HCT116 (cell line): ENCODE data around the gene FAM98A. TPM values are rescaled to one million over a fixed set of nuclear protein-coding genes. Genes with fewer than 3 reads are reported as not detected.

Experiments
- ATAC-seq: fragments of 200-7000 bp; cut with Tn5 transposase; 2 replicates; pipeline ENCODE4 v1.9.1; 2020; ENCODE audit warnings: mild to moderate bottlenecking, moderate library complexity
- BruUV-seq: library from RNA; stranded (reverse); fragments of 400-500 nt; replicated peaks from 2 replicates; lab custom pipeline; 2021; lab: Mats Ljungman, UMichigan
- CTCF ChIA-PET: fragments of 300-600 bp; sonication (Branson Sonifier 250); formaldehyde crosslinking; loops from one replicate; lab custom pipeline; 2021; ENCODE audit warnings: antibody characterized with exemption; lab: Charles Lee
- POLR2A ChIA-PET: fragments of 300-600, 350-600 bp; sonication (Branson Sonifier 250); formaldehyde crosslinking; loops from one replicate; lab custom pipeline; 2021; ENCODE audit warnings: antibody characterized with exemption; lab: Charles Lee
- RAD21 ChIA-PET, 2 experiments: fragments of 300-600 bp; sonication (Branson Sonifier 250); formaldehyde crosslinking; loops; one replicate each; lab custom pipeline; 2023; ENCODE audit warnings: low total read pairs in 2 of 2; ENCODE audit not compliant: uncharacterized antibody in 2 of 2, unreplicated experiment in 2 of 2, low non-redundant PET in 1 of 2; lab: Charles Lee
- DNase-seq: peaks from one replicate; pipeline ENCODE4 v3.0.0-alpha.2; 2010; ENCODE audit warnings: low read depth, low spot score
- H2AFZ ChIP-seq: fragments of 200-600 bp; shearing (Covaris generic), sonication (generic); 2 replicates; pipeline ENCODE4 v1.6.1; 2017; ENCODE audit warnings: low read depth, mixed run types, mixed read lengths, antibody characterized with exemption, low read length; ENCODE audit not compliant: poor library complexity, severe bottlenecking
- H3K27ac ChIP-seq: 2 replicates; pipeline ENCODE4 v1.5.1; 2012; ENCODE audit warnings: low read depth, low read length
- H3K27me3 ChIP-seq: fragments of 200-600 bp; sonication (generic); 2 replicates; pipeline ENCODE4 v1.6.1; 2016; ENCODE audit warnings: mixed run types, low read length, mixed read lengths; ENCODE audit not compliant: insufficient read depth
- H3K36me3 ChIP-seq, 2 experiments: fragments of 200-500 bp in 1 of 2; fragments of 200-600 bp in 1 of 2; sonication (Bioruptor generic) in 1 of 2; sonication (generic) in 1 of 2; 2 replicates each; pipeline versions ENCODE4 v1.5.1 to v1.6.1; 2014 to 2016; ENCODE audit warnings: low read length in 2 of 2, inconsistent platforms in 1 of 2, mixed read lengths in 1 of 2, mixed run types in 1 of 2; ENCODE audit not compliant: insufficient read depth in 2 of 2, control insufficient read depth in 1 of 2
- H3K4me1 ChIP-seq, 2 experiments: fragments of 200-600 bp in 1 of 2; sonication (generic) in 1 of 2; 2 replicates each; pipeline versions ENCODE4 v1.5.1 to v1.6.1; 2012 to 2017; ENCODE audit warnings: low read length in 2 of 2, inconsistent platforms in 1 of 2, mild to moderate bottlenecking in 1 of 2, mixed read lengths in 1 of 2, mixed run types in 1 of 2, moderate library complexity in 1 of 2; ENCODE audit not compliant: insufficient read depth in 2 of 2, control insufficient read depth in 1 of 2
- H3K4me2 ChIP-seq: fragments of 200-600 bp; sonication (generic); 2 replicates; pipeline ENCODE4 v1.6.1; 2017; ENCODE audit warnings: mixed run types, low read length, mixed read lengths
- H3K4me3 ChIP-seq, 2 experiments: fragments of 200-600 bp in 1 of 2; sonication (generic) in 1 of 2; replicated peaks in 1 of 2; 2 replicates each; pipeline ENCODE4 v1.5.1; 2011 to 2016; ENCODE audit warnings: low read length in 2 of 2, control low read depth in 1 of 2, low read depth in 1 of 2, mild to moderate bottlenecking in 1 of 2, mixed read lengths in 1 of 2, mixed run types in 1 of 2
- H3K79me2 ChIP-seq: fragments of 200-600 bp; sonication (generic); 2 replicates; pipeline ENCODE4 v1.6.1; 2017; ENCODE audit warnings: mild to moderate bottlenecking, mixed run types, low read length, moderate library complexity, mixed read lengths; ENCODE audit not compliant: insufficient read depth
- H3K9ac ChIP-seq: fragments of 200-600 bp; sonication (generic); 2 replicates; pipeline ENCODE4 v1.6.1; 2016; ENCODE audit warnings: low read length, mixed read lengths
- H3K9me2 ChIP-seq: fragments of 200-600 bp; sonication (generic), shearing (Covaris generic); 2 replicates; pipeline ENCODE4 v1.6.1; 2017; ENCODE audit warnings: mixed run types, mild to moderate bottlenecking, moderate library complexity; ENCODE audit not compliant: insufficient read depth
- H3K9me3 ChIP-seq, 2 experiments: fragments of 200-500 bp in 1 of 2; fragments of 200-600 bp in 1 of 2; sonication (Bioruptor generic) in 1 of 2; sonication (generic) in 1 of 2; 2 replicates each; pipeline ENCODE4 v1.6.1; 2014 to 2017; ENCODE audit warnings: low read length in 2 of 2, mixed read lengths in 2 of 2, inconsistent platforms in 1 of 2, low read depth in 1 of 2, mild to moderate bottlenecking in 1 of 2, mixed run types in 1 of 2, moderate library complexity in 1 of 2; ENCODE audit not compliant: control insufficient read depth in 1 of 2, insufficient read depth in 1 of 2
- H4K20me1 ChIP-seq: fragments of 200-600 bp; sonication (generic), shearing (Covaris generic); 2 replicates; pipeline ENCODE4 v1.6.1; 2017; ENCODE audit warnings: mixed run types, mild to moderate bottlenecking, moderate library complexity; ENCODE audit not compliant: insufficient read depth
- CBX3 ChIP-seq: IDR thresholded peaks from 2 replicates; pipeline ENCODE4 v1.6.1; 2012; ENCODE audit warnings: low read depth
- EZH2 ChIP-seq: fragments of 200-600 bp; sonication (generic); IDR thresholded peaks from 2 replicates; pipeline ENCODE4 v1.6.1; 2017; ENCODE audit warnings: antibody characterized with exemption, mixed run types
- RAD21 ChIP-seq: IDR thresholded peaks from 2 replicates; pipeline ENCODE4 v1.6.1; 2012; ENCODE audit warnings: low read depth, mild to moderate bottlenecking
- REST ChIP-seq: IDR thresholded peaks from 2 replicates; pipeline ENCODE4 v1.6.1; 2012; ENCODE audit warnings: low read depth
- ZNF274 ChIP-seq: fragments of 200-500 bp; sonication (Bioruptor generic); IDR thresholded peaks from 2 replicates; pipeline ENCODE4 v1.6.1; 2014; ENCODE audit warnings: mild to moderate bottlenecking, low read depth, low read length, inconsistent platforms
- intact Hi-C: fragments of 100-400 bp; cut with micrococcal nuclease; formaldehyde crosslinking; loops from 2 replicates; pipeline ENCODE4 v1.10.0; 2022
- total RNA-seq: library from RNA; stranded (reverse); gene quantifications from one replicate; pipeline ENCODE4 v1.2.1, GENCODE V29; 2021; ENCODE audit not compliant: unreplicated experiment

FAM98A gene
- total RNA-seq, 1 experiment from 2014 or later, result 42.9 TPM

GRCh38 chr2:33605056-33605455 lies 6.0 kb upstream of the FAM98A start:
- no peaks in the 10 kb centered on the region for H3K79me2 ChIP-seq
- intact Hi-C loops, result no loop called here
- no peaks in the 10 kb centered on the region for H3K9me3 ChIP-seq
- H2AFZ ChIP-seq, result no peak overlapping the region
- no peak for DNase-seq
- no peaks in the 10 kb centered on the region for H3K36me3 ChIP-seq
- no TSS peak for BruUV-seq
- no peak overlapping the region for H3K27ac ChIP-seq
- ChIA-PET POLR2A (no interaction called here), CTCF (no interaction called here), RAD21 (no interaction called here)
- H3K9ac ChIP-seq, result no peak overlapping the region
- ATAC-seq, result no peak
- H3K9me2 ChIP-seq, result no peaks in the 10 kb centered on the region
- no peaks in the 10 kb centered on the region for H3K27me3 ChIP-seq
- no peak overlapping the region for H3K4me2 ChIP-seq
- peaks cover 0 to 1% of the 10 kb centered on the region in 2 experiments; a peak in 3 of 4 replicates for H3K4me1 ChIP-seq
- H3K4me3 ChIP-seq, result no peak overlapping the region
- no peaks in the 10 kb centered on the region for H4K20me1 ChIP-seq
- TF ChIP-seq RAD21 (no peak), CBX3 (no peak)
- TF ChIP-seq, all 23 proteins: peak for 0

GRCh38 chr2:33603416-33603815 lies 4.3 kb upstream of the FAM98A start:
- POLR2A ChIA-PET, result no interaction called here
- peaks cover 0 to 9% of the 10 kb centered on the region in 2 experiments; a peak in 3 of 4 replicates for H3K4me1 ChIP-seq
- CTCF ChIA-PET, result no interaction called here

More at GRCh38 chr2:33603416-33603815, 4.3 kb upstream of the FAM98A start:
- Histone ChIP-seq H3K9me3 (no peaks in the 10 kb centered on the region), H4K20me1 (no peaks in the 10 kb centered on the region), H3K36me3 (no peaks in the 10 kb centered on the region), H3K9me2 (no peaks in the 10 kb centered on the region), H3K9ac (no peak overlapping the region), H2AFZ (no peak overlapping the region), H3K79me2 (peaks cover 6% of the 10 kb centered on the region), H3K27me3 (no peaks in the 10 kb centered on the region), H3K27ac (no peak overlapping the region), H3K4me3 (no peak overlapping the region), H3K4me2 (no peak overlapping the region)
- DNase-seq (no peak), ATAC-seq (no peak)
- intact Hi-C loops, result no loop called here
- RAD21 ChIA-PET, result no interaction called here
- BruUV-seq, result no TSS peak
- no peak for TF ChIP-seq ZNF274
- no peak for TF ChIP-seq REST
- TF ChIP-seq EZH2, result no peak
